Neuronal stem cell (in vitro differentiated cells): ENCODE data around the gene KRTAP1-1.

ENCODE experiments used
- DNase-seq: peaks from one replicate; pipeline ENCODE4 v3.0.0-alpha.2; 2013; ENCODE audit warnings: low spot score
- H2AFZ ChIP-seq: one replicate; pipeline ENCODE4 v1.6.1; 2013; ENCODE audit warnings: mild to moderate bottlenecking, low read length, inconsistent platforms
- H2AK5ac ChIP-seq: 2 replicates; pipeline ENCODE4 v1.6.1; 2013; ENCODE audit warnings: low read depth, mild to moderate bottlenecking, inconsistent platforms, low read length, moderate library complexity, mixed read lengths
- H2BK120ac ChIP-seq: 2 replicates; pipeline ENCODE4 v1.6.1; 2013; ENCODE audit warnings: low read depth, mild to moderate bottlenecking, inconsistent platforms, low read length, moderate library complexity, mixed read lengths
- H2BK12ac ChIP-seq: one replicate; pipeline ENCODE4 v1.6.1; 2013; ENCODE audit warnings: low read length, inconsistent platforms
- H2BK15ac ChIP-seq: 2 replicates; pipeline ENCODE4 v1.6.1; 2013; ENCODE audit warnings: mild to moderate bottlenecking, low read length, inconsistent platforms, mixed read lengths
- H2BK5ac ChIP-seq: one replicate; pipeline ENCODE4 v1.6.1; 2013; ENCODE audit warnings: inconsistent platforms, mild to moderate bottlenecking, low read length, moderate library complexity
- H3K14ac ChIP-seq: one replicate; pipeline ENCODE4 v1.6.1; 2013; ENCODE audit warnings: low read length, inconsistent platforms
- H3K18ac ChIP-seq: 2 replicates; pipeline ENCODE4 v1.6.1; 2013; ENCODE audit warnings: low read length, inconsistent platforms
- H3K23ac ChIP-seq: 2 replicates; pipeline ENCODE4 v1.6.1; 2013; ENCODE audit warnings: low read depth, mild to moderate bottlenecking, mixed read lengths, low read length, inconsistent platforms; ENCODE audit not compliant: poor library complexity
- H3K27ac ChIP-seq: replicated peaks from 3 replicates; pipeline ENCODE4 v1.5.1; 2013; ENCODE audit warnings: low read length, inconsistent platforms
- H3K27me3 ChIP-seq, 3 experiments: 2 replicates each; pipeline ENCODE4 v1.6.1; 2013; ENCODE audit warnings: low read length in 3 of 3, mild to moderate bottlenecking in 2 of 3, inconsistent platforms in 1 of 3, low read depth in 1 of 3, mixed read lengths in 1 of 3, moderate library complexity in 1 of 3; ENCODE audit not compliant: control insufficient read depth in 3 of 3, insufficient read depth in 3 of 3
- H3K36me3 ChIP-seq, 2 donors: replicated peaks in 1 of 2; 2 replicates each; pipeline ENCODE4 v1.6.1; 2013; ENCODE audit warnings: low read length in 2 of 2; ENCODE audit not compliant: control insufficient read depth in 2 of 2, insufficient read depth in 2 of 2
- H3K4ac ChIP-seq: 2 replicates; pipeline ENCODE4 v1.6.1; 2013; ENCODE audit warnings: inconsistent platforms, mild to moderate bottlenecking, low read length, moderate library complexity
- H3K4me1 ChIP-seq, 2 donors: 1 replicate in 1 of 2; 2 replicates in 1 of 2; pipeline ENCODE4 v1.6.1; 2013; ENCODE audit warnings: low read length in 2 of 2, low read depth in 1 of 2; ENCODE audit not compliant: control insufficient read depth in 2 of 2, insufficient read depth in 1 of 2
- H3K4me2 ChIP-seq: one replicate; pipeline ENCODE4 v1.6.1; 2013; ENCODE audit warnings: mild to moderate bottlenecking, low read length, inconsistent platforms; ENCODE audit not compliant: insufficient read depth, poor library complexity, severe bottlenecking
- H3K4me3 ChIP-seq, 2 donors: 2 replicates each; pipeline ENCODE4 v1.5.1; 2013; ENCODE audit warnings: low read length in 2 of 2, mild to moderate bottlenecking in 2 of 2, inconsistent platforms in 1 of 2, moderate library complexity in 1 of 2
- H3K79me1 ChIP-seq: one replicate; pipeline ENCODE4 v1.6.1; 2013; ENCODE audit warnings: low read depth, mild to moderate bottlenecking, inconsistent platforms, low read length, moderate library complexity
- H3K9ac ChIP-seq: one replicate; pipeline ENCODE4 v1.6.1; 2013; ENCODE audit warnings: mild to moderate bottlenecking, low read depth, low read length, inconsistent platforms; ENCODE audit not compliant: poor library complexity
- H3K9me3 ChIP-seq, 2 donors: replicated peaks in 1 of 2; 2 replicates each; pipeline versions ENCODE3 to v1.6.1; 2013; ENCODE audit warnings: low read length in 2 of 2, mild to moderate bottlenecking in 2 of 2, inconsistent platforms in 1 of 2, low read depth in 1 of 2, mixed read lengths in 1 of 2, moderate library complexity in 1 of 2; ENCODE audit not compliant: control insufficient read depth in 2 of 2, insufficient read depth in 1 of 2
- H4K8ac ChIP-seq: one replicate; pipeline ENCODE4 v1.6.1; 2013; ENCODE audit warnings: low read depth, mild to moderate bottlenecking, inconsistent platforms, low read length, moderate library complexity
- H4K91ac ChIP-seq: one replicate; pipeline ENCODE4 v1.6.1; 2013; ENCODE audit warnings: low read length, low read depth, mild to moderate bottlenecking, inconsistent platforms; ENCODE audit not compliant: poor library complexity
- WGBS, 2 donors: extraction: QIAGEN DNeasy Blood & Tissue Kit; methylation state at CpG; one replicate each; pipeline ENCODE4 v1.1.7; 2013; ENCODE audit warnings: missing lambda C conversion rate in 2 of 2, mixed read lengths in 1 of 2; ENCODE audit not compliant: insufficient read length in 2 of 2, insufficient replicate concordance in 1 of 2; ENCODE audit errors: extremely low coverage in 2 of 2; 5-methylcytosine and 5-hydroxymethylcytosine counted together

KRTAP1-1 gene

GRCh38 chr17:41024697-41025096, 16.6 kb downstream of the KRTAP1-1 start:
- Histone ChIP-seq H3K23ac (no peak overlapping the region), H3K36me3 (no peaks in the 10 kb centered on the region), H3K4ac (no peak overlapping the region), H3K27ac (no peak overlapping the region), H3K18ac (no peak overlapping the region), H3K79me1 (no peaks in the 10 kb centered on the region), H3K9ac (no peak overlapping the region), H2BK15ac (no peak overlapping the region), H3K14ac (no peak overlapping the region), H4K91ac (no peak overlapping the region), H2AK5ac (no peak overlapping the region), H2BK5ac (no peak overlapping the region), H3K9me3 (no peaks in the 10 kb centered on the region), H3K27me3 (no peaks in the 10 kb centered on the region), H2BK12ac (no peak overlapping the region), H3K4me1 (no peaks in the 10 kb centered on the region), H3K4me3 (no peak overlapping the region), H2AFZ (no peak overlapping the region), H2BK120ac (no peak overlapping the region), H4K8ac (no peak overlapping the region), H3K4me2 (no peak overlapping the region)
- 100% methylated on average over 2 of the region's 3 CpGs for WGBS, 2 donors
- no peak for DNase-seq

- H3K4me3 ChIP-seq = no peak overlapping the region
- H3K9me3 ChIP-seq = no peaks in the 10 kb centered on the region
- H2BK5ac ChIP-seq = no peak overlapping the region
- H3K9ac ChIP-seq = no peak overlapping the region
- no peaks in the 10 kb centered on the region for H3K36me3 ChIP-seq
- H3K14ac ChIP-seq = no peak overlapping the region
- no peak overlapping the region for H3K4ac ChIP-seq
- H2AFZ ChIP-seq = no peak overlapping the region
- H2BK120ac ChIP-seq = no peak overlapping the region
- H3K18ac ChIP-seq = no peak overlapping the region
- no peaks in the 10 kb centered on the region for H3K79me1 ChIP-seq
- no peak overlapping the region for H3K23ac ChIP-seq
- DNase-seq = no peak
- H3K4me1 ChIP-seq = no peaks in the 10 kb centered on the region
- H3K27ac ChIP-seq = no peak overlapping the region
- no peak overlapping the region for H4K91ac ChIP-seq
- no peaks in the 10 kb centered on the region for H3K27me3 ChIP-seq
- no peak overlapping the region for H2BK12ac ChIP-seq
- H2AK5ac ChIP-seq = no peak overlapping the region
- no peak overlapping the region for H3K4me2 ChIP-seq
- H2BK15ac ChIP-seq = no peak overlapping the region
- no peak overlapping the region for H4K8ac ChIP-seq
Measured at GRCh38 chr17:41020336-41020735, 20.9 kb downstream of the KRTAP1-1 start.

DNA sequence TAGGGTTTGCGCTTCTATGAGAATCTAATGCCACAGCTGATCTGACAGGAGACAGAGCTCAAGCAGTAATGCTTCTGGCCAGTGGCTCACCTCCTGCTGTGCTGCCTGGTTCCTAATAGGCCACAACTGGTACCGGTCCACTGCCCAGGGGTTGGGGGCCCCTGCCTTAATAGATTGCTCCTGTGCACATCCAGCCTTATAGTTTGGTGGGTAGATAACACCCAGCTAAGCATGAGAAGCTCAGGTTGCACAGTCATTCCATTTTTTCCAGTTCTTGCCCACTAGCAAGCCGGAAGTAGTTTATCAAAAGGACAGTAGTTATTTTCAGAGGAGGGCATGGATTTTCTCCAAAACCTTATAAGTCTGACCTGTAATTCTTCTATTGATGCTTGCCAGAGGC, 21.8 kb downstream of the KRTAP1-1 start:
- peak overlapping the region; percentile 56 for H3K23ac ChIP-seq
- H2AFZ ChIP-seq = no peak overlapping the region
- no peak overlapping the region for H2BK15ac ChIP-seq
- no peak overlapping the region for H2BK12ac ChIP-seq
- peak overlapping the region; percentile 64 for H4K91ac ChIP-seq
- DNase-seq = no peak
- no peak overlapping the region for H2AK5ac ChIP-seq
- no CpG with 5 or more reads among the region's 3 CpGs for WGBS, 2 donors
- no peak overlapping the region for H2BK120ac ChIP-seq
- no peaks in the 10 kb centered on the region for H3K79me1 ChIP-seq
- no peaks in the 10 kb centered on the region for H3K9me3 ChIP-seq
- no peak overlapping the region for H4K8ac ChIP-seq
- no peaks in the 10 kb centered on the region for H3K27me3 ChIP-seq
- H3K36me3 ChIP-seq = no peaks in the 10 kb centered on the region
- H3K4ac ChIP-seq = no peak overlapping the region
- H3K4me1 ChIP-seq = no peaks in the 10 kb centered on the region
- no peak overlapping the region for H3K27ac ChIP-seq
- H3K4me3 ChIP-seq = no peak overlapping the region
- no peak overlapping the region for H3K14ac ChIP-seq
- no peak overlapping the region for H3K18ac ChIP-seq
- no peak overlapping the region for H2BK5ac ChIP-seq
- H3K9ac ChIP-seq = no peak overlapping the region
- no peak overlapping the region for H3K4me2 ChIP-seq

DNA sequence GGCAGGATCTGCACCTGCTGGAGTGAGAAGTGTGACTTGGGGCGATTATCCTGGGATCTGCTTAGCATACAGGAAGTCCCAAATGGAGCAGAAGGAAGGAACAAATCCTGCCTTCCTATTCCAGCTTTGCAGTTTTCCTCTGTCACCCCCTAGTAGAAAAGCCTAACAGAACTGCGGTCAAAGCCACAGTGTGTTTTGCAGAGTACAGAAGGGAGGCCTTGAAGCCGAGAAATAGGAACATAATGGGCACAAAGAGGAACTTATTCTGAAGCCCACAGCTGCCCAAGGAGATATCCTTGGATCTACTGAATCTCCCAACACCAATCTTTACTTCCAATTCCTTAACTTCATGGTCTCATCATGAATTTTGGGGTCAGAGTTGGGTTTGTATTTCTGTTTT, 22.7 kb downstream of the KRTAP1-1 start:
- Histone ChIP-seq H3K4me1 (no peaks in the 10 kb centered on the region), H4K8ac (no peak overlapping the region), H2BK15ac (no peak overlapping the region), H3K4me2 (no peak overlapping the region), H3K23ac (no peak overlapping the region), H2BK5ac (no peak overlapping the region), H3K4ac (no peak overlapping the region), H4K91ac (no peak overlapping the region), H2BK12ac (no peak overlapping the region), H3K9ac (no peak overlapping the region), H2BK120ac (no peak overlapping the region), H3K79me1 (no peaks in the 10 kb centered on the region), H3K4me3 (no peak overlapping the region), H3K27ac (no peak overlapping the region), H3K36me3 (no peaks in the 10 kb centered on the region), H2AK5ac (no peak overlapping the region), H3K27me3 (no peaks in the 10 kb centered on the region), H3K14ac (no peak overlapping the region), H3K9me3 (no peaks in the 10 kb centered on the region), H2AFZ (no peak overlapping the region), H3K18ac (no peak overlapping the region)
- DNase-seq = no peak
- WGBS, 2 donors = no CpG with 5 or more reads among the region's 3 CpGs
